SK-N-SH treated with all-trans-retinoic acid at 6 μM for 48 hours (cell line): ENCODE measurements around the gene ST8SIA3.
A peak's percentile ranks its signal among the peaks of the same experiment; 100 is the strongest.

Experiments used
- ATAC-seq: fragments of 200-7000 bp; cut with Tn5 transposase; 3 replicates; pipeline ENCODE4 v1.9.1; 2020; ENCODE audit warnings: mild to moderate bottlenecking, moderate library complexity
- ARNTL ChIP-seq: fragments of 450-650 bp; formaldehyde crosslinking; IDR thresholded peaks from 2 replicates; pipeline ENCODE4 v1.5.0; 2020; ENCODE audit warnings: low read depth, mild to moderate bottlenecking, moderate library complexity, borderline replicate concordance
- BACH2 ChIP-seq: fragments of 250-450 bp; sonication (Bioruptor Pico); IDR thresholded peaks from 2 replicates; pipeline ENCODE4 v1.9.0; 2021; ENCODE audit warnings: mild to moderate bottlenecking, borderline replicate concordance
- CSDC2 ChIP-seq: fragments of 250-450 bp; sonication (Bioruptor Pico); IDR thresholded peaks from 2 replicates; pipeline ENCODE4 v1.5.0; 2020; ENCODE audit warnings: mild to moderate bottlenecking, moderate library complexity
- ESRRG ChIP-seq: fragments of 250-450 bp; sonication (Bioruptor Pico); IDR thresholded peaks from 2 replicates; pipeline ENCODE4 v1.6.1; 2021; ENCODE audit warnings: mild to moderate bottlenecking
- GLIS3 ChIP-seq: fragments of 250-450 bp; sonication (Bioruptor Pico); IDR thresholded peaks from 2 replicates; pipeline ENCODE4 v1.5.0; 2020; ENCODE audit warnings: mild to moderate bottlenecking, moderate library complexity
- ISL1 ChIP-seq: fragments of 250-450 bp; sonication (Bioruptor Pico); IDR thresholded peaks from 2 replicates; pipeline ENCODE4 v2.1.2; 2022; ENCODE audit warnings: mild to moderate bottlenecking, moderate library complexity
- OSR1 ChIP-seq: fragments of 250-450 bp; sonication (Bioruptor Pico); IDR thresholded peaks from 2 replicates; pipeline ENCODE4 v1.8.0; 2022; ENCODE audit warnings: moderate library complexity, mild to moderate bottlenecking, inconsistent platforms
- RARB ChIP-seq: fragments of 250-450 bp; sonication (Bioruptor Pico); IDR thresholded peaks from 2 replicates; pipeline ENCODE4 v1.8.0; 2021; ENCODE audit warnings: mild to moderate bottlenecking, moderate library complexity
- SNAI2 ChIP-seq: fragments of 250-450 bp; sonication (Bioruptor Pico); IDR thresholded peaks from 2 replicates; pipeline ENCODE4 v1.5.0; 2020; ENCODE audit warnings: mild to moderate bottlenecking, moderate library complexity
- TCF4 ChIP-seq: fragments of 250-450 bp; sonication (Bioruptor Pico); IDR thresholded peaks from 2 replicates; pipeline ENCODE4 v1.8.0; 2021; ENCODE audit warnings: mild to moderate bottlenecking, moderate library complexity, borderline replicate concordance
- TOX ChIP-seq: fragments of 250-450 bp; sonication (Bioruptor Pico); IDR thresholded peaks from 2 replicates; pipeline ENCODE4 v1.8.0; 2021; ENCODE audit warnings: mild to moderate bottlenecking, moderate library complexity, borderline replicate concordance
- TSHZ2 ChIP-seq: fragments of 250-450 bp; sonication (Bioruptor Pico); IDR thresholded peaks from 2 replicates; pipeline ENCODE4 v1.5.0; 2020; ENCODE audit warnings: mild to moderate bottlenecking, moderate library complexity
- ZC3H10 ChIP-seq: fragments of 250-450 bp; sonication (Bioruptor Pico); IDR thresholded peaks from 2 replicates; pipeline ENCODE4 v1.5.1; 2021; ENCODE audit warnings: mild to moderate bottlenecking, moderate library complexity
- ZFP3 ChIP-seq: fragments of 250-450 bp; sonication (Bioruptor Pico); IDR thresholded peaks from 2 replicates; pipeline ENCODE4 v1.5.0; 2020; ENCODE audit warnings: mild to moderate bottlenecking, moderate library complexity
- ZFP30 ChIP-seq: fragments of 450-650 bp; formaldehyde crosslinking; IDR thresholded peaks from 2 replicates; pipeline ENCODE4 v1.5.0; 2022; ENCODE audit warnings: mild to moderate bottlenecking, moderate library complexity
- ZNF565 ChIP-seq: fragments of 450-650 bp; formaldehyde crosslinking; conservative IDR thresholded peaks from 2 replicates; pipeline ENCODE4 v1.5.0; 2020; ENCODE audit warnings: low read depth, mild to moderate bottlenecking, moderate library complexity
- ZNF70 ChIP-seq: fragments of 450-650 bp; formaldehyde crosslinking; IDR thresholded peaks from 2 replicates; pipeline ENCODE4 v1.5.0; 2020; ENCODE audit warnings: mild to moderate bottlenecking, moderate library complexity
- ZNF8 ChIP-seq: fragments of 450-650 bp; formaldehyde crosslinking; IDR thresholded peaks from 2 replicates; pipeline ENCODE4 v1.5.0; 2020; ENCODE audit warnings: mild to moderate bottlenecking, moderate library complexity
- TF ChIP-seq, protein P1 (sequence below): fragments of 250-450 bp; sonication (Bioruptor Pico); IDR thresholded peaks from 2 replicates; pipeline ENCODE4 v1.5.1; 2021; ENCODE audit warnings: mild to moderate bottlenecking, moderate library complexity
- TF ChIP-seq, protein P2 (sequence below): fragments of 250-450 bp; sonication (Bioruptor Pico); IDR thresholded peaks from 2 replicates; pipeline ENCODE4 v1.8.0; 2021; ENCODE audit warnings: low read depth, mild to moderate bottlenecking, moderate library complexity, borderline replicate concordance

The ST8SIA3 gene

GRCh38 chr18:57409650-57410049 lies 57.3 kb downstream of the ST8SIA3 start:
- TF ChIP-seq, protein P1, sequence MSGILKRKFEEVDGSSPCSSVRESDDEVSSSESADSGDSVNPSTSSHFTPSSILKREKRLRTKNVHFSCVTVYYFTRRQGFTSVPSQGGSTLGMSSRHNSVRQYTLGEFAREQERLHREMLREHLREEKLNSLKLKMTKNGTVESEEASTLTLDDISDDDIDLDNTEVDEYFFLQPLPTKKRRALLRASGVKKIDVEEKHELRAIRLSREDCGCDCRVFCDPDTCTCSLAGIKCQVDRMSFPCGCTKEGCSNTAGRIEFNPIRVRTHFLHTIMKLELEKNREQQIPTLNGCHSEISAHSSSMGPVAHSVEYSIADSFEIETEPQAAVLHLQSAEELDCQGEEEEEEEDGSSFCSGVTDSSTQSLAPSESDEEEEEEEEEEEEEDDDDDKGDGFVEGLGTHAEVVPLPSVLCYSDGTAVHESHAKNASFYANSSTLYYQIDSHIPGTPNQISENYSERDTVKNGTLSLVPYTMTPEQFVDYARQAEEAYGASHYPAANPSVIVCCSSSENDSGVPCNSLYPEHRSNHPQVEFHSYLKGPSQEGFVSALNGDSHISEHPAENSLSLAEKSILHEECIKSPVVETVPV = no peak
- TF ChIP-seq GLIS3 (CRISPR knock-in tag) = no peak
- TF ChIP-seq BACH2 = no peak
- no peak for TF ChIP-seq RARB (CRISPR knock-in tag)
- TF ChIP-seq, protein P2, sequence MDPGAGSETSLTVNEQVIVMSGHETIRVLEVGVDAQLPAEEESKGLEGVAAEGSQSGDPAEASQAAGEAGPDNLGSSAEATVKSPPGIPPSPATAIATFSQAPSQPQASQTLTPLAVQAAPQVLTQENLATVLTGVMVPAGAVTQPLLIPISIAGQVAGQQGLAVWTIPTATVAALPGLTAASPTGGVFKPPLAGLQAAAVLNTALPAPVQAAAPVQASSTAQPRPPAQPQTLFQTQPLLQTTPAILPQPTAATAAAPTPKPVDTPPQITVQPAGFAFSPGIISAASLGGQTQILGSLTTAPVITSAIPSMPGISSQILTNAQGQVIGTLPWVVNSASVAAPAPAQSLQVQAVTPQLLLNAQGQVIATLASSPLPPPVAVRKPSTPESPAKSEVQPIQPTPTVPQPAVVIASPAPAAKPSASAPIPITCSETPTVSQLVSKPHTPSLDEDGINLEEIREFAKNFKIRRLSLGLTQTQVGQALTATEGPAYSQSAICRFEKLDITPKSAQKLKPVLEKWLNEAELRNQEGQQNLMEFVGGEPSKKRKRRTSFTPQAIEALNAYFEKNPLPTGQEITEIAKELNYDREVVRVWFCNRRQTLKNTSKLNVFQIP (CRISPR knock-in tag) = no peak
- no peak for TF ChIP-seq TOX
- TF ChIP-seq SNAI2 (CRISPR knock-in tag) = no peak
- no peak for TF ChIP-seq ARNTL (CRISPR knock-in tag)
- no peak for TF ChIP-seq ZFP30 (CRISPR knock-in tag)
- TF ChIP-seq ZFP3 (CRISPR knock-in tag) = no peak
- TF ChIP-seq TCF4 (CRISPR knock-in tag) = no peak
- TF ChIP-seq ESRRG (CRISPR knock-in tag) = no peak
- TF ChIP-seq OSR1 (CRISPR knock-in tag) = no peak
- no peak for TF ChIP-seq ZNF565 (CRISPR knock-in tag)
- no peak for TF ChIP-seq ZC3H10 (CRISPR knock-in tag)
- no peak for TF ChIP-seq ZNF70 (CRISPR knock-in tag)
- ATAC-seq = no peak

- peak; percentile 60; the same call in 1 of the 2 replicates for TF ChIP-seq TCF4 (CRISPR knock-in tag)
- no peak for TF ChIP-seq OSR1 (CRISPR knock-in tag)
- ATAC-seq = no peak
Measured at GRCh38 chr18:57410749-57411148, 58.4 kb downstream of the ST8SIA3 start.

DNA sequence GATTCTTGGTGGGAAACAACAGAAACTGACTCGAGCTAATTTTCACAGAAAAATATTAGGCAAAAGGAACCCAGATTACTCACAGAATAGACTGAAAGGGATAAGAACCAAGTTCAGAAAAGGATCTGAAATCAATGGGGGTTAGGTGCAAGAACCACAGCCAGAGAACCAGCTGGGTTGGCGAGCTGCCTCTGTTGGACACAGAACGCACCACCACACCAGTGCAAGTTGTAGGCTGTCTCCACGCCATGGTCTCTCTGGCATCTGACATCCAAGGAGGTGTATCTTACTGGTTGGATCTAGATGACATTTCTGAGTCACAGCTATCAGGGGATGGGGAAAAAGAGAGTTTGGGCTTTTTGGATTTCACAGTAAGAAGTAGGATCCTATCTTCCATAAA lies 64.2 kb downstream of the ST8SIA3 start:
- no peak for TF ChIP-seq TSHZ2 (CRISPR knock-in tag)
- TF ChIP-seq ZFP30 (CRISPR knock-in tag) = no peak
- no peak for TF ChIP-seq ZNF8
- no peak for TF ChIP-seq RARB (CRISPR knock-in tag)
- no peak for TF ChIP-seq ISL1 (CRISPR knock-in tag)
- no peak for TF ChIP-seq GLIS3 (CRISPR knock-in tag)
- TF ChIP-seq ZC3H10 (CRISPR knock-in tag) = no peak
- no peak for TF ChIP-seq ZNF565 (CRISPR knock-in tag)
- TF ChIP-seq ZNF70 (CRISPR knock-in tag) = no peak
- no peak for TF ChIP-seq CSDC2 (CRISPR knock-in tag)
- TF ChIP-seq TCF4 (CRISPR knock-in tag) = no peak
- TF ChIP-seq ESRRG (CRISPR knock-in tag) = no peak
- TF ChIP-seq, protein P2 (CRISPR knock-in tag) = no peak
- TF ChIP-seq ZFP3 (CRISPR knock-in tag) = no peak
- no peak for TF ChIP-seq OSR1 (CRISPR knock-in tag)
- no peak for ATAC-seq
